HUDEP-2 (cell line): ENCODE data around the gene EGFL7.

ENCODE experiments used
- DNase-seq, 76 experiments: peaks; one replicate each; lab custom pipeline; 2025; ENCODE audit not compliant: unreplicated experiment in 76 of 76; lab: John Stamatoyannopoulos, UW

The EGFL7 gene

GRCh38 chr9:136662656-136663581 is at the start of gene EGFL7:
TSS of gene EGFL7 (plus strand) at chr9:136662916. CDS start at chr9:136668283, 5,367 bp downstream.
- DNase-seq: peak in 59 of 76 experiments; percentile 20 to 81 (median 50)

GRCh38 chr9:136613824-136614371 is 48.8 kb upstream of the EGFL7 start:
- no peak for DNase-seq

GRCh38 chr9:136614372-136614922 is 48.3 kb upstream of the EGFL7 start:
- DNase-seq: no peak

- DNase-seq: no peak
Measured at GRCh38 chr9:136614967-136615623, 47.6 kb upstream of the EGFL7 start.

- no peak for DNase-seq
Measured at GRCh38 chr9:136615631-136616306, 46.9 kb upstream of the EGFL7 start.

- DNase-seq: no peak
Measured at GRCh38 chr9:136616307-136616635, 46.4 kb upstream of the EGFL7 start.

- DNase-seq: no peak
Measured at GRCh38 chr9:136616948-136617695, 45.6 kb upstream of the EGFL7 start.

GRCh38 chr9:136617746-136618579 is 44.8 kb upstream of the EGFL7 start:
- DNase-seq: no peak

- no peak for DNase-seq
Measured at GRCh38 chr9:136618580-136619547, 43.9 kb upstream of the EGFL7 start.

GRCh38 chr9:136619742-136620440 is 42.8 kb upstream of the EGFL7 start:
- DNase-seq: no peak

GRCh38 chr9:136620441-136621018 is 42.2 kb upstream of the EGFL7 start:
- no peak for DNase-seq

- DNase-seq: no peak
Measured at GRCh38 chr9:136621019-136621733, 41.5 kb upstream of the EGFL7 start.

- no peak for DNase-seq
Measured at GRCh38 chr9:136621734-136622093, 41.0 kb upstream of the EGFL7 start.

- peak in 1 of 76 experiments; percentile 6 for DNase-seq
Measured at GRCh38 chr9:136622538-136622948, 40.2 kb upstream of the EGFL7 start.

GRCh38 chr9:136623016-136623841 is 39.5 kb upstream of the EGFL7 start:
- no peak for DNase-seq

GRCh38 chr9:136623842-136624183 is 38.9 kb upstream of the EGFL7 start:
- no peak for DNase-seq
